HTERT RPE-1 (cell line): Measurements from ENCODE around the gene IQCN.

Experiments used
- in situ Hi-C: fragments of 300-500 bp; cut with MboI; formaldehyde crosslinking; loops from 4 replicates; pipeline ENCODE4 v1.14.3; 2020; ENCODE audit warnings: low sequenced_read_pairs

IQCN gene

GRCh38 chr19:18269070-18269723, 5.1 kb downstream of the IQCN start:
- in situ Hi-C loops, result no loop called here

- in situ Hi-C loops, result no loop called here
Observed at GRCh38 chr19:18266771-18267686, 7.2 kb downstream of the IQCN start.

DNA sequence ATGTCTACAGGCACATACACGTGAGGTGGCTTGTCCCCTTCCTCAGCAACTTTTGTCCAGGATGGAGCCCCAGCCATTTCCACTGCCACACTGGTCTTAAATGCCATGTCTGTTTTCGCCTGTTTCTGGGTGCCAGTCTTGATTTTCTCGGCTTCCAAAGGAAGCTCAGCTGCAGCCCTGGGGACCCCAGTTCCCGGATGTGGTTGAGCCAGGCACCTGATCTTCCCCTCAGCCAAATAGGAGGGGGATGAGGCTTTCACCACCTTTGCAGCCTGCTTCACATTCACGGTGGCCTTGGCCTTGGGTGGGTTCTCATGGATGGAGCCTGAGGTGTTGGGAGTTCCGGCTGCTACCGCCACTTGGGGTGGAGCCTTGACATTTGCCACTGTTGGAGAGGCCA, 8.7 kb downstream of the IQCN start:
- in situ Hi-C loops, result no loop called here

GRCh38 chr19:18264971-18265540, 9.2 kb downstream of the IQCN start:
- in situ Hi-C loops, result no loop called here

GRCh38 chr19:18264137-18264854, 10.0 kb downstream of the IQCN start:
- in situ Hi-C loops, result no loop called here

- in situ Hi-C loops, result no loop called here
Observed at GRCh38 chr19:18263324-18264136, 10.7 kb downstream of the IQCN start.

DNA sequence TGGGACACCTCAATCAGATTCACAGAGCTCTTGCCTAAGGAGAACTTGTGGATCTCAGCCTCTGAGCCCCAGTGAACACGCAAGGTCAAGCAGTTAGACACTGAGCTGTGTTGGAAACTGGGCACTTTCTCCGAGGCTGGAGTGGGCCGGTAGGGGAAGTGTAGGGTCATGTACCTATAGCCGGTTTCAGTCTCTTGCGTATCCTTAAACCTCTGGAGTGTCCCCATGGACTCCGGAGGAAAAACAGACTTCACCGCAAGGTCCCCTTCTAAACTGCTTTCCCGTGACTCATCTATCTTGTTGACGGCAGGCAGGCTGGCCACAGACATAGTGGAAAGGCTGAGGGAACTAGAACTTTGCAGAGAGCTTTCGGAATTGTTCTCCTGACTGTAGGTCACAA, 11.3 kb downstream of the IQCN start:
- in situ Hi-C loops, result no loop called here

- in situ Hi-C loops, result no loop called here
Observed at GRCh38 chr19:18262144-18262543, 12.1 kb downstream of the IQCN start.

DNA sequence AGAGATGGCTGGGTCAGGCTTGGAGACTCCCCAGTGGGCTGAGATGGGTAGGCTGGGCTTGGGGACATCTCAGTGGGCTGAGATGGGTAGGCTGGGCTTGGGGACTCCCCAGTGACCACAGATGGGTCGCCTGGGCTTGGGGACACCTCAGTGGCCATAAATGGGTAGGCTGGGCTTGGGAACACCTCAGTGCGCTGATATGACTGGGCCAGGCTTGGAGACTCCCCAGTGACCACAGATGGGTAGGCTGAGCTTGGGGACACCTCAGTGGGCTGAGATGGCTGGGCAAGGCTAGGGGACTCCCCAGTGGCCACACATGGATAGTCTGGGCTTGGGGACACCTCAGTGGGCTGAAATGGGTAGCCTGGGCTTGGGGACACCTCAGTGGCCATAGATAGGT, 12.8 kb downstream of the IQCN start:
- in situ Hi-C loops, result no loop called here

DNA sequence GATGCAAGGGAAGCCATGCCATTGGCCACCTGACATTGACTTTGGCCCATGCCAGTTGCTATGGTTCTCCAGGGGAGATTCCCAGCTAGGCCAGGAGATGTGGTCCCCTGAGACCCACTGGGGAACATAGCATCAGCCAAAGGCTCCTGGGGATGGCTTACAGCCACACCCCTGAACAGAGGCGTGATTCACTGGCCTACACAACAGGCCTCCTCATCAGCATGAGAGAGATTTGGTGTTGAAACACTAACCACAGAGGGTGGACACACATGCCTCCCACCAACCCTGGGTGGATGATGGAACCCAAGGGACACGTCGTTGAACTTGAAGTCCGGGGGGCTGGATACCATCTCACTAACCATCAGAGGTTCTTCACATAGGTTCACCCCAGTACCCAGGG, 14.4 kb downstream of the IQCN start:
- in situ Hi-C loops, result no loop called here

GRCh38 chr19:18257503-18258470, 16.5 kb downstream of the IQCN start:
- in situ Hi-C loops, result no loop called here

DNA sequence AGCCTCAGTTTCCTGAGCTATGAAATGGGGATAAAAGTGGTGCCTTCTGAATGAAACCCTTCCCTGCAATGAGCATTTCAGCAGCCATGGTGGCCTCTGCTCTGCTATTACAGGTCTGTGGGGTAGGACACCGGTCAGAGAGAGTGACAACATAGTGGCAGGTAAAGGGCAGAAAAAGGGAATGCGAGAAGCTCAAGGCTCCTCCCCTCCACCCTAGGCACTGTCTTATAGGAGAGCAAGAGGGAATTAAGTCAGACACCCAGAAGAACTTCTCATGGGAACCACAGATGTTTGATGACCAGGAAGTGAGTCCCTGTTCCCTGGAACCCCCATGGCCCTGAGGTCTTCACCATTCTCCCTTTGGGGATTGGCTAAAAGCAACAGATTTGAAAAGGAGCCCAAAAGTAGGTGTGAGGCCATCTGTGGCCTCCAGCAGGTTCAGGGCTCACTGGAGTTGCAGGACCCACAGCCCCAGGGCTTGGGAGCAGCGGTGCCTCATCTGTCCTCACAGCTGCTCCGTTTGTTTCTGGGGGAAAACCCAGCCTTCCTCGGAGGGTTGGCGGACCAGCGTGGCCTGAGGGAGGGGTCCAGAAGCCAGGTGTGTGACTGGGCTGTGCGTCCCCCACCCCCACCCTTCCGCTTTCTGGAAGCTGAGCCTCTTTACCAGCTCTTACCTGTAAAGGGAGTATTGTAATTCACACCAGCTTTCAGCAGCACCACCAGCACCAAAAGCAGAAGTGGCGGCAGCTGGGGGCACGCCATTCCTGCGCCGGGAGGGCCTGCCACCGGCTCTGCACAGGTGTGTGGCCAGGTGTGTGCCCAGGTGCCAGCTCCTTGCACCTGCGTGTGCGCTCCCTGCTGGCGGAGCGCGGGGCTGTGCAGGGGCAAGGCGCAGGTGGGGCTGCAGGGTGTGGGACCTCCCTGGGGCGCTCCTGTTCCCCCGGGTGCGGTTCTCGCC, 19.4 kb downstream of the IQCN start:
- in situ Hi-C loops, result no loop called here

GRCh38 chr19:18253716-18254115, 20.5 kb downstream of the IQCN start:
- in situ Hi-C loops, result no loop called here

DNA sequence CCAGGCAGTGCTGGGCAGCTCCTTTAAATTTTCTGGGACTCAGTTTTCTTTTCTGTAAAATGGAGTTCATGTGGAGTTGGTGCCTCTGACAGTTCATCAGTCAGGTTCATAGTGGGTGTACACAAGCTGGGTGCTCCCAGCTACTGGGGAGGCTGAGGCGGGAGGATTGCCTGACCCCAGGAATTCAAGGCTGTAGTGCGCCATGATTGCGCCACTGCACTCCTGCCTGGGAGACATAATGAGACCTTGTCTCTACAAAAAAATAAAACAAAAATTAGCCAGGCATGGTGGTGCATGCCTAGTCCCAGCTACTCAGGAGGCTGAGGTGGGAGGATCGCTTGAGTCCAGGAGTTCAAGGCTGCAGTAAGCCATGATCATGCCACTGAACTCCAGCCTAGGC, 21.1 kb downstream of the IQCN start:
- in situ Hi-C loops, result no loop called here

DNA sequence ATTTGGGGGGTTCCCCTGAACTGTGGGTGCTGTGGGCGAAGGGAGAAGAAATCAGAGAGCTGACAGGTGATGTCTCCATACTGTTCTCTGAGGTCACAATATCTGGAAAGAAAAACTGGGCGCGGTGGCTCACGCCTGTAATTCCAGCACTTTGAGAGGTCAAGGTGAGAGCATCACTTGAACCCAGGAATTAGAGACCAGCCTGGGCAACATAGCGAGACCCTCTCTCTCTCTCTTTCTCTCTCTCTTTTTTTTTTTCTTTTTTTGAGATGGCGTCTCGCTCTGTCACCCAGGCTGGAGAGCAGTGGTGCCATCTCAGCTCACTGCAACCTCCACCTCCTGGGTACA, 21.9 kb downstream of the IQCN start:
- in situ Hi-C loops, result no loop called here

DNA sequence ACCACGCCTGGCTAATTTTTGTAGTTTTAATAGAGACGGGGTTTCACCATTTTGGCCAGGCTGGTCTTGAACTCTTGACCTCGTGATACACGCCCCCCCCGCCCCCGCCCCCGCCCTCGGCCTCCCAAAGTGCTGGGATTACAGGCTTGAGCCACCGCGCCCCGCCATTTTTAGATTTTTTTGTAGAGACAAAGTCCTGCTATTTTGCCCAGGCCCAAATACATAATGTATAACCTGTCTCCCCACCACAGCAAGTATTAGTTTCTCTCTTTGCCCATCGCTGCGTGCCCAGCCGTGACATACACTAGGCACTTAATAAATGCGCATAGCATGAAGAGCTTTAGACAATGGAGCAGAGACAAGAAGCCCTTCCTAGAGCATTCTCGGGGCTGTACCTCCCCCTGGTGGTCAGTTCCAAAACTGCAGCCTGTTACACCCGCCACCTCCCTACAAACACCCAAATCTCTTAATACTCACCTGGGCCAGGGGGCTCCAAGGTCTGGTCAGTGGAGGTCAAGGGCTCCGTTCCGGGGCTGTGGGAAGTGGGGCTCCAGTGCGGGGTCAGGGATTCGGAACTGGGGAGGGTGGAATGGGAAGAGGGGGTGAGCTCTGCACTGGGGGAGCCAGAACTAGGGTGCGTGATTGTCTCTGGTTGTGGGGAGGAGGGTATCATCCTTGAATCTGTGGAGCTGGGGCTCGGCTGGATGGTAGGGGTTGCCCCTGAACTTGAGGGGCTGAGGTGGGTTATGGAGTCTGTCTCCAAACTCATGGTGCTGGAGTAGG, 22.5 kb downstream of the IQCN start:
- in situ Hi-C loops, result no loop called here

GRCh38 chr19:18249834-18250233, 24.4 kb downstream of the IQCN start:
- in situ Hi-C loops, result no loop called here

DNA sequence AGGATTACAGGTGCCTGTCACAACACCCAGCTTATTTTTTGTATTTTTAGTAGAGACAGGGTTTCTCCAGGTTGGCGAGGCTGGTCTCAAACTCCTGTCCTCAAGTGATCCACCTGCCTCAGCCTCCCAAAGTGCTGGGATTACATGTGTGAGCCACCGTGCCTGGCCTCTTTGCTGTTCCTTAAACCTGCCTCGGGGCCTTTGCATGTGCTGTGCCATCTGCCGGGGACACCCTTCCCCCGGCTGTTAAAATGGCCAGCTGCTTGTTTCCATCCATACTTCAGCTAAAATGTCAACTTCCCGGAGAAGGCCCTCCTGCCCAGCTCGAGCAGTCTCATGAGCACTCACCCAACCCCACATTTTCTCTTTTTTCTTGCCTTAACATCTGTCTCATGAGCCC, 29.0 kb downstream of the IQCN start:
- in situ Hi-C loops, result no loop called here
